Mucosa of rectum (tissue), 2 donors: ENCODE results near the gene ANLN.

Experiments
- H3K27ac ChIP-seq, 2 donors: one replicate each; pipeline ENCODE4 v1.7.0; 2013; ENCODE audit warnings: inconsistent platforms in 2 of 2, low read depth in 2 of 2, low read length in 2 of 2
- H3K27me3 ChIP-seq, 2 donors: one replicate each; pipeline ENCODE4 v1.7.0; 2013; ENCODE audit warnings: low read length in 2 of 2; ENCODE audit not compliant: control insufficient read depth in 2 of 2, insufficient read depth in 2 of 2
- H3K36me3 ChIP-seq, 2 donors: one replicate each; pipeline ENCODE4 v1.7.0; 2013; ENCODE audit warnings: low read length in 2 of 2; ENCODE audit not compliant: control insufficient read depth in 2 of 2, insufficient read depth in 2 of 2
- H3K4me1 ChIP-seq, 2 donors: one replicate each; pipeline ENCODE4 v1.7.0; 2013; ENCODE audit warnings: low read length in 2 of 2, mild to moderate bottlenecking in 1 of 2; ENCODE audit not compliant: control insufficient read depth in 2 of 2, insufficient read depth in 2 of 2
- H3K4me3 ChIP-seq, 2 donors: one replicate each; pipeline ENCODE4 v1.7.0; 2013; ENCODE audit warnings: low read length in 2 of 2
- H3K9ac ChIP-seq, 2 donors: one replicate each; pipeline ENCODE4 v1.7.0; 2013; ENCODE audit warnings: low read length in 2 of 2, low read depth in 1 of 2, mild to moderate bottlenecking in 1 of 2
- H3K9me3 ChIP-seq, 2 donors: one replicate each; pipeline ENCODE4 v1.7.0; 2013; ENCODE audit warnings: low read length in 2 of 2; ENCODE audit not compliant: control insufficient read depth in 2 of 2
- donor health status: healthy.
- donor health status: Normal muscosa, but diverticular disease.

ANLN gene

GRCh38 chr7:36438211-36438610, 48.5 kb downstream of the ANLN start:
- H3K9me3 ChIP-seq, result no peaks in the 10 kb centered on the region
- no peak overlapping the region for H3K9ac ChIP-seq
- no peaks in the 10 kb centered on the region for H3K4me1 ChIP-seq
- H3K27me3 ChIP-seq, result no peaks in the 10 kb centered on the region
- H3K27ac ChIP-seq, result no peak overlapping the region
- H3K36me3 ChIP-seq, result peaks cover 0 to 2% of the 10 kb centered on the region in 2 donors
- no peak overlapping the region for H3K4me3 ChIP-seq

GRCh38 chr7:36439624-36440023, 50.0 kb downstream of the ANLN start:
- no peak overlapping the region for H3K9ac ChIP-seq
- peaks cover 0 to 2% of the 10 kb centered on the region in 2 donors for H3K36me3 ChIP-seq
- no peaks in the 10 kb centered on the region for H3K4me1 ChIP-seq
- no peak overlapping the region for H3K27ac ChIP-seq
- H3K27me3 ChIP-seq, result no peaks in the 10 kb centered on the region
- no peak overlapping the region for H3K4me3 ChIP-seq
- H3K9me3 ChIP-seq, result no peaks in the 10 kb centered on the region

- H3K9me3 ChIP-seq, result no peaks in the 10 kb centered on the region
- peaks cover 0 to 2% of the 10 kb centered on the region in 2 donors for H3K36me3 ChIP-seq
- no peaks in the 10 kb centered on the region for H3K27me3 ChIP-seq
- no peak overlapping the region for H3K27ac ChIP-seq
- H3K4me1 ChIP-seq, result no peaks in the 10 kb centered on the region
- no peak overlapping the region for H3K9ac ChIP-seq
- no peak overlapping the region for H3K4me3 ChIP-seq
Measured at GRCh38 chr7:36440880-36441279, 51.2 kb downstream of the ANLN start.

- Histone ChIP-seq H3K4me3 (no peak overlapping the region), H3K9me3 (no peaks in the 10 kb centered on the region), H3K27me3 (no peaks in the 10 kb centered on the region), H3K36me3 (peaks cover 0 to 2% of the 10 kb centered on the region in 2 donors), H3K27ac (no peak overlapping the region), H3K4me1 (no peaks in the 10 kb centered on the region), H3K9ac (no peak overlapping the region)
Measured at GRCh38 chr7:36441344-36442022, 51.8 kb downstream of the ANLN start.

GRCh38 chr7:36448781-36449379, 59.2 kb downstream of the ANLN start:
- no peak overlapping the region for H3K4me3 ChIP-seq
- no peaks in the 10 kb centered on the region for H3K36me3 ChIP-seq
- H3K9me3 ChIP-seq, result no peaks in the 10 kb centered on the region
- no peak overlapping the region for H3K9ac ChIP-seq
- no peak overlapping the region for H3K27ac ChIP-seq
- H3K27me3 ChIP-seq, result no peaks in the 10 kb centered on the region
- no peaks in the 10 kb centered on the region for H3K4me1 ChIP-seq

- no peak overlapping the region for H3K9ac ChIP-seq
- H3K27ac ChIP-seq, result no peak overlapping the region
- H3K27me3 ChIP-seq, result no peaks in the 10 kb centered on the region
- no peaks in the 10 kb centered on the region for H3K9me3 ChIP-seq
- H3K36me3 ChIP-seq, result no peaks in the 10 kb centered on the region
- no peak overlapping the region for H3K4me3 ChIP-seq
- no peaks in the 10 kb centered on the region for H3K4me1 ChIP-seq
Measured at GRCh38 chr7:36449685-36450084, 60.0 kb downstream of the ANLN start.

GRCh38 chr7:36453769-36454168, 64.1 kb downstream of the ANLN start:
- H3K36me3 ChIP-seq, result no peaks in the 10 kb centered on the region
- no peaks in the 10 kb centered on the region for H3K4me1 ChIP-seq
- H3K27me3 ChIP-seq, result no peaks in the 10 kb centered on the region
- no peak overlapping the region for H3K27ac ChIP-seq
- no peak overlapping the region for H3K4me3 ChIP-seq
- H3K9me3 ChIP-seq, result no peaks in the 10 kb centered on the region
- no peak overlapping the region for H3K9ac ChIP-seq

GRCh38 chr7:36455646-36456045, 66.0 kb downstream of the ANLN start:
- no peaks in the 10 kb centered on the region for H3K9me3 ChIP-seq
- no peak overlapping the region for H3K4me3 ChIP-seq

GRCh38 chr7:36456138-36456537, 66.5 kb downstream of the ANLN start:
- Histone ChIP-seq H3K4me3 (no peak overlapping the region), H3K36me3 (no peaks in the 10 kb centered on the region), H3K4me1 (no peaks in the 10 kb centered on the region), H3K27me3 (no peaks in the 10 kb centered on the region), H3K9me3 (no peaks in the 10 kb centered on the region), H3K27ac (no peak overlapping the region), H3K9ac (no peak overlapping the region)

More at GRCh38 chr7:36455646-36456045, 66.0 kb downstream of the ANLN start:
- no peak overlapping the region for H3K9ac ChIP-seq
- no peaks in the 10 kb centered on the region for H3K4me1 ChIP-seq
- H3K27me3 ChIP-seq, result no peaks in the 10 kb centered on the region
- no peak overlapping the region for H3K27ac ChIP-seq
- H3K36me3 ChIP-seq, result no peaks in the 10 kb centered on the region

- Histone ChIP-seq H3K9ac (no peak overlapping the region), H3K4me1 (no peaks in the 10 kb centered on the region), H3K9me3 (no peaks in the 10 kb centered on the region), H3K27ac (no peak overlapping the region), H3K4me3 (no peak overlapping the region), H3K36me3 (no peaks in the 10 kb centered on the region), H3K27me3 (no peaks in the 10 kb centered on the region)
Measured at GRCh38 chr7:36456548-36456947, 66.9 kb downstream of the ANLN start.
